ENCODE measurements around the gene PGD.

- TF ChIP-seq CTCF (IDR thresholded peaks at IDR 0.05) (no peak), POLR2AphosphoS5 (IDR thresholded peaks at IDR 0.05) (no peak)
These were observed 45.6 kb upstream of the PGD start for GRCh38 chr1:10353282-10353681.

Data from gastroesophageal sphincter (tissue), 3 donors.